Panc1 (cell line): ENCODE data around the gene AGBL3.

Source experiments
- POLR2AphosphoS5 ChIP-seq: IDR thresholded peaks from 2 replicates; pipeline ENCODE4 v1.6.1; 2012; ENCODE audit warnings: mild to moderate bottlenecking, low read depth, low read length, moderate library complexity
- SIN3A ChIP-seq: IDR thresholded peaks from 2 replicates; pipeline ENCODE4 v1.6.1; 2012; ENCODE audit warnings: low read depth, mild to moderate bottlenecking, low read length, moderate library complexity, borderline replicate concordance; ENCODE audit not compliant: insufficient read depth
- TCF7L2 ChIP-seq: IDR thresholded peaks from 2 replicates; pipeline ENCODE4 v1.6.1; 2011; ENCODE audit warnings: mild to moderate bottlenecking, low read depth, low read length, inconsistent platforms
- TF ChIP-seq, protein P1 (sequence below): fragments of 450-650 bp; IDR thresholded peaks from 2 replicates; pipeline ENCODE4 v1.5.1; 2017; ENCODE audit warnings: mild to moderate bottlenecking
- TF ChIP-seq, protein P2 (sequence below), 2 experiments: IDR thresholded peaks; 2 replicates each; pipeline ENCODE4 v1.6.1; 2011 to 2012; ENCODE audit warnings: low read depth in 2 of 2, control low read depth in 1 of 2, low read length in 1 of 2, mild to moderate bottlenecking in 1 of 2, moderate library complexity in 1 of 2; ENCODE audit not compliant: insufficient read depth in 1 of 2

DNA sequence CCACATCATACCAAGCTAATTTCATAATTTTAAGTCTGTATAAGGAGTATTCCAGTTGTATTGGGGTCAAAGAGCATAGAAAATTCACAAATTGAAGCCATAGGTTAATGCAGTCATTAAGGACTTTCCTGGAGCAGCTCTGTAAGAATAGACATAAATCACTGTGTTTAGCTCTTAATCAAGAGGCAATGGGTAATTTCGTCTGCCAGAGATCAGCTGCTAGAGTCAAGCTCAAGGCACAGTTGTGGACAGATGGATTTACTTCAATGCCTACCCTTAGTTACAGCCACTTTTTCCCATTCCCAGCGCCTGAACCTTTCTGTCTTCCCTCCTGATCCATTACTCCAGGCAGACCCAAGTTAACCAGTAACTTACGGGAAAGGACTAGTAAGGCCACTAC is 40.6 kb upstream of the AGBL3 start:
- TF ChIP-seq POLR2AphosphoS5 = no peak
- TF ChIP-seq, protein P1, sequence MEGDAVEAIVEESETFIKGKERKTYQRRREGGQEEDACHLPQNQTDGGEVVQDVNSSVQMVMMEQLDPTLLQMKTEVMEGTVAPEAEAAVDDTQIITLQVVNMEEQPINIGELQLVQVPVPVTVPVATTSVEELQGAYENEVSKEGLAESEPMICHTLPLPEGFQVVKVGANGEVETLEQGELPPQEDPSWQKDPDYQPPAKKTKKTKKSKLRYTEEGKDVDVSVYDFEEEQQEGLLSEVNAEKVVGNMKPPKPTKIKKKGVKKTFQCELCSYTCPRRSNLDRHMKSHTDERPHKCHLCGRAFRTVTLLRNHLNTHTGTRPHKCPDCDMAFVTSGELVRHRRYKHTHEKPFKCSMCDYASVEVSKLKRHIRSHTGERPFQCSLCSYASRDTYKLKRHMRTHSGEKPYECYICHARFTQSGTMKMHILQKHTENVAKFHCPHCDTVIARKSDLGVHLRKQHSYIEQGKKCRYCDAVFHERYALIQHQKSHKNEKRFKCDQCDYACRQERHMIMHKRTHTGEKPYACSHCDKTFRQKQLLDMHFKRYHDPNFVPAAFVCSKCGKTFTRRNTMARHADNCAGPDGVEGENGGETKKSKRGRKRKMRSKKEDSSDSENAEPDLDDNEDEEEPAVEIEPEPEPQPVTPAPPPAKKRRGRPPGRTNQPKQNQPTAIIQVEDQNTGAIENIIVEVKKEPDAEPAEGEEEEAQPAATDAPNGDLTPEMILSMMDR = no peak
- TF ChIP-seq, protein P2, sequence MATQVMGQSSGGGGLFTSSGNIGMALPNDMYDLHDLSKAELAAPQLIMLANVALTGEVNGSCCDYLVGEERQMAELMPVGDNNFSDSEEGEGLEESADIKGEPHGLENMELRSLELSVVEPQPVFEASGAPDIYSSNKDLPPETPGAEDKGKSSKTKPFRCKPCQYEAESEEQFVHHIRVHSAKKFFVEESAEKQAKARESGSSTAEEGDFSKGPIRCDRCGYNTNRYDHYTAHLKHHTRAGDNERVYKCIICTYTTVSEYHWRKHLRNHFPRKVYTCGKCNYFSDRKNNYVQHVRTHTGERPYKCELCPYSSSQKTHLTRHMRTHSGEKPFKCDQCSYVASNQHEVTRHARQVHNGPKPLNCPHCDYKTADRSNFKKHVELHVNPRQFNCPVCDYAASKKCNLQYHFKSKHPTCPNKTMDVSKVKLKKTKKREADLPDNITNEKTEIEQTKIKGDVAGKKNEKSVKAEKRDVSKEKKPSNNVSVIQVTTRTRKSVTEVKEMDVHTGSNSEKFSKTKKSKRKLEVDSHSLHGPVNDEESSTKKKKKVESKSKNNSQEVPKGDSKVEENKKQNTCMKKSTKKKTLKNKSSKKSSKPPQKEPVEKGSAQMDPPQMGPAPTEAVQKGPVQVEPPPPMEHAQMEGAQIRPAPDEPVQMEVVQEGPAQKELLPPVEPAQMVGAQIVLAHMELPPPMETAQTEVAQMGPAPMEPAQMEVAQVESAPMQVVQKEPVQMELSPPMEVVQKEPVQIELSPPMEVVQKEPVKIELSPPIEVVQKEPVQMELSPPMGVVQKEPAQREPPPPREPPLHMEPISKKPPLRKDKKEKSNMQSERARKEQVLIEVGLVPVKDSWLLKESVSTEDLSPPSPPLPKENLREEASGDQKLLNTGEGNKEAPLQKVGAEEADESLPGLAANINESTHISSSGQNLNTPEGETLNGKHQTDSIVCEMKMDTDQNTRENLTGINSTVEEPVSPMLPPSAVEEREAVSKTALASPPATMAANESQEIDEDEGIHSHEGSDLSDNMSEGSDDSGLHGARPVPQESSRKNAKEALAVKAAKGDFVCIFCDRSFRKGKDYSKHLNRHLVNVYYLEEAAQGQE (IDR thresholded peaks at IDR 0.05; ENCODE audit: insufficient read depth in 1 of 2, low read depth in 2 of 2, low read length in 1 of 2) = no peak
- TF ChIP-seq TCF7L2 = no peak
- no peak for TF ChIP-seq SIN3A
